Endometrium (tissue), 2 donors: ENCODE results near the gene LDHAL6B.
"Not testable (repeated sequence)": the region's sequence is repeated elsewhere in the genome, so short reads cannot be mapped to it uniquely, and the experiment has no call there.

Experiments
- FAIRE-seq: peaks from 2 replicates; lab custom pipeline; 2012; peaks lifted over from hg19 to GRCh38; lab: Jason Lieb, UNC
- donor health status: control.
- donor health status: control.

The LDHAL6B gene

DNA sequence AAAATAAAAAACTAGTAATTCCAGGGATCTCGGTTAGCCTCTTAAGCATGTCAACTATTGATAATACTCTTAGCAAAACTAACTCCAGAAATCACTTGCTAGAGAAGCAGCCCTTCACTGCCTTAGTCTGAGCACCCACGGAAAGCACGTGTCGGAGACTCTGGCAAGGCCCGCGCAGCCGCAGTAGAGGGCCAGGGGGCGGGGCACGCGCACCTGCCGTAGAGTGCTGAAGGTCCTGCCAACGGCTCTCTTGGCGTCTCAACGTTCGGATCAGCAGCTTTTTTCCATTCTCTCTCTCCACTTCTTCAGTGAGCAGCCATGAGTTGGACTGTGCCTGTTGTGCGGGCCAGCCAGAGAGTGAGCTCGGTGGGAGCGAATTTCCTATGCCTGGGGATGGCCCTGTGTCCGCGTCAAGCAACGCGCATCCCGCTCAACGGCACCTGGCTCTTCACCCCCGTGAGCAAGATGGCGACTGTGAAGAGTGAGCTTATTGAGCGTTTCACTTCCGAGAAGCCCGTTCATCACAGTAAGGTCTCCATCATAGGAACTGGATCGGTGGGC, at the start of gene LDHAL6B:
Gene LDHAL6B (plus strand): TSS at position 221 of the 561 bp plus-strand sequence. CDS start 98 bp downstream, at position 319.
- no peak for FAIRE-seq

DNA sequence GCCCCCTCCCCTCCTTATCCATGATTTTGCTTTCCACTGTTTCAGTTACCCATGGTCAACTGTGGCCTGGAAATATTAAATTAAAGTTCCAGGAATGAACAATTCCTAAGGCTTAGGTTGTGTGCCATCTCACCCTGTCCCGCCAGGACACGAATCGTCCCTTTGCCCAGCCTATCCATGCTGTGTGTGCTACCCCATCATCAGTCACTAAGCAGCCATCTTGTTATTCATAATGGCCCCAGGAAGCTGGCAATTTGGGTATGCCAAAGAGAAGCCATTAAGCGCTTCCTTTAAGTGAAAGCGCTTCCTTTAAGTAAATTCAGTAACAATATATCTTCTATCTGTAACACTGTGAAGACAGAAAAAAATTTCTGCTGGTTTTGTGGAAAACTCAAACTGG, 49.2 kb upstream of the LDHAL6B start:
- FAIRE-seq: no peak

DNA sequence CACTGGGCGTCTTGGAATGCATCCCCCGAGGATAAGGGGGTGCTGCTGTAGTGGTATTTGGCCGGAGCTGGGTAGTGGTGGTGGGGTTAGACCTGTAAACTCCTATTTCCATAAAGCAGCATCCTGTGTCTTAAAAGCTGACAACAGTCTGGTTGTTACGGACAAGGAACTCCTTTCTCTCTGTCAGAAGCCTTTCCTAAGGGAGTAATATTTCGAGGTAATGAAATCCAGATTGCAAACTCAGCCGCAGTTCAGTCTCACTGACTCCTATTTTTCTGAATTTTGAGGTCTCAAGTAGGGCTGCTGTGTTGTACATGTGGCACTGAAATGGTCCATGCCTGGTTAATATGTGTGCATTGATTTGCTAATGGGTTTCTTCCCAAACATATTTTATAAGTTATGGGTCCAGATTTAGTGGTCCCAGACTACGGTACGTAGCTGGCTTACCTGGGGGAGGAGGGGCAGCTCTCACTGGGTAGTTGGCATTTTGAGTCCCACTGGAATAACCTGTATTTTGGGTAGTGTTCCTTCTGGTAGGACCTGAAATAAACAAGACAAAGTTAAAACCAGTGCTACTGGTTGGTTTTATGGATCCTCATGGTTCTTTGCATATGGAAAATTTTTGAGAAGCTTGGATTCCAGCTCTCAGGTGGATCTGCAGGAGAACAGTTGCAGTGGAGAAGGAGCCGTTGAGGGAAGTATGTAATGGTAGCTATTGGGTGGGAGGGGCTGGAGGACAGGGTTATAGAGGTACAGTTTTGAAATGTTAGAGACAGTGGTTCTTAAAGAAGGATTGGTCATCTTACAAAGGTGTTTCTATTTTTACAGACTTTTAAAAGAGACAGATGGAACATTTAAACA, 48.6 kb upstream of the LDHAL6B start:
- FAIRE-seq: no peak

DNA sequence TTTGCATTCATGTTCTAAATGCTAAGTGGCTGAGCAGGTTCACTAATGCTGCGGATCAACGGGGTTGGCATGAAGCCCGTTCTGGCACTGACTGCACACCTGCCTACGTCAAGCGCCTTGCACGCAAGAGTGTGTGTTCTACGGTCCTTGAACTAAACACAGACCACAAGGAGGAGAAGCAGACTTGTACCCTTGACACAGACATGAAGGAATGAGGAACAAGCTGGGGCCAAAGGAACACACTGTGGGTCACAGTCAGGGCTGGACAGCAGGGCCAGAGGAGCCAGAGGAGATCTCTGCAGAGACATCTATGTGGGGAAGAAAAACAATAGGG, 48.0 kb upstream of the LDHAL6B start:
- no peak for FAIRE-seq

GRCh38 chr15:59159210-59159609, 47.4 kb upstream of the LDHAL6B start:
- FAIRE-seq: no peak

DNA sequence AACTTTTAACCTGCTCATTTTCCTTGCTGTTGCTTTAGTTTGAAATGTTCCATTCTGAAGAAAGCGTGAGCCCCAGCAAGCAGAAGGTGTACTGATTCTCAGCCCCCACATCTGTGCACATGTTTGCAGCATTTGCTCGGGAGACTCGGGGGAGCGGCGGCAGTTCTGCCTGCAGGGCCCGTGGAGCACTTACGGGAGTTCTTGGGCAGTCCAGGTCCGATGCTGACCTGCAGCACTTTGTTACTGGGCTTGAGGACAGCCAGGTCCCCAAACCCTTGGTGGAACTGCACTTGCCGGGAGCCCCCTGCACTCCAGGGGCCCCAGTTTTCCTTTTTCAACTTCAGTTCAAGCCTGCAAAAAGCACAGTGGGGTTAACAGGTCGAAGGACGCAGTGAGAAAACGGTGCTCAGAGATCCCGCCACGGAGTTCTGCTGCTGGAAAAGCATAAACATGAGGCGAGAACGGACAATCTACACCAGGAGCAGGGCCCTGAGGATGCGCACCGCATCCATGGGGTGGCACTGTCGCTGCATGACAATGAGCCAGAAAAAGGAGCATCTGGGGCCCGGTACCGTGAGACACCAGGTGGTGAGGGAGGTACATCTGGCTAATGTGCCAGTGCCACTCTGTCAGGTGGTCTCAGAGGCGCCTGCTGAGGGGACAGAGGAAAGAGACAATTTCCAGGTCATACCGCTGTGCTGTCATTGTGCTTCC, 45.6 kb upstream of the LDHAL6B start:
- FAIRE-seq: no peak

DNA sequence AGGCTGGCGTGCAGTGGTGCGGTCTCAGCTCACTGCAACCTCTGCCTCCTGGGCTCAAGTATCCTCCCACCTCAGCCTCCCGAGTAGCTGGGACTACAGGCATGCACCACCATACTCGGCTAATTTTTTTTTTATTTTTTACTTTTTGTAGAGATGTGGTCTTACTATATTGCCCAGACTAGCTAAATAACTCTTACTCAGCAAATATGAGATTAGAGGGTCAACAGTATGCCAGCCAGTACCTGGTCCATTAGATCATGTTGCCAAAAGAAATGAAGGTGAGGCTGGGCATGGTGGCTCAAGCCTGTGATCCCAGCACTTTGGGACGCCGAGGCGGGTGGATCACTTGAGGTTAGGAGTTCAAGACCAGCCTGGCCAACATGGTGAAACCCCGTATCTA, 44.6 kb upstream of the LDHAL6B start:
- not testable (repeated sequence) for FAIRE-seq

DNA sequence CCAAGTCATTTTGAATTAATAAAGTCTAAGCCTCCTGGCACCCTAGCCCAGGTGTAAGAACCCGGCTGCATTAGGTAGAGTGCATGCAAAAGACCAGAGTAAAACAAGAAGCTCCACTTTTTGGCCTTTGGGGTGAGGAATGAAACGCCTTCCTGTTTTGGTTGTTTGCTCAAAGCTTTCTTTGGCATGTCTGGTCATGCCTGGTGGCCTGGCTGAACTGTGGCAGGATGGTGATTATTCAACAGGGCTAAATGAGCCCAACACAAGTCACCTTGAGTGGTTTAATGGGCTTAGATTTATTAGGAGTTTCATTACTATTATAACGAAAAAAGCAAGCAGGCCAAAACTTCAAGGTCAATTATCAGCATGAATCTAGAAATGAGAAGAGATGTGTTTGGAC, 40.9 kb upstream of the LDHAL6B start:
- FAIRE-seq: no peak

GRCh38 chr15:59166166-59166565, 40.5 kb upstream of the LDHAL6B start:
- FAIRE-seq: no peak

- no peak for FAIRE-seq
Observed at GRCh38 chr15:59166601-59167265, 39.9 kb upstream of the LDHAL6B start.

DNA sequence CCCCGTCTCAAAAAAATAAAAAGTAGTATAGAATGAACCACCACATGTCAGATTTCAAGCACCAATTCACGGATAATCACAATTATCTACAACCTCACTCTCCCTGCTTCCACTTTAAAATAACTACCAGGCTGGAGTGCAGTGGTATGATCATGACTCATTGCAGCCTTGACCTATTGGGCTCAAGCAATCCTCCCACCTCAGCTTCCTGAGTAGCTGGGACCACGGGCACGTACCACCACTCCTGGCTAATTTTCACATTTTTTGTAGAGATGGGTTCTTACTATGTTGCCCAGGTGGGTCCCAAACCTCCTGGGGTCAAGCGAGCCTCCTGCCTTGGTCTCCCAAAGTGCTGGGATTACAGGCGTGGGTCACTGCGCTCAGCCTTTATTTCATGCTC, 38.1 kb upstream of the LDHAL6B start:
- FAIRE-seq: no peak

DNA sequence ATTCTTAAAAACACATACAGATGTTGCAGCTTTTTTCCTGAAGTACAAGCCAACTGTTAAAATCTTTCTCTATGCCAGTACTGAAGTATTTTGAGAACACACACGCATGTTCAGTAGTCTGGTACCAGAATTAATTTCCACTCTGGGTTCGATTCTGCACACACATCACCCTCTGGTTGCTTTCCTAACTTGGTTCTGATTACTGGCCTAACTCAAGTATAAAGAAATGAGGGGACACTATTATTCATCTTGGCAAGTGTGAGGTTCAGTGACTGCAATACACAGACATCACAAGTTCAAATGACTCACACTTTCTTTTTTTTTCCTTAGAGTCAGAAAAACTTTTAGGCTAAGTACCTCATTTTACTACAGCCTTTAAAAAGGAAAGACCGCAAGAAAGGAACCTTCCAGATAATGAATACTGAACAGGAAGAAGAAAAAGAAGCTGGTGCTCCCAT, 37.4 kb upstream of the LDHAL6B start:
- FAIRE-seq: no peak

GRCh38 chr15:59170295-59171066, 36.2 kb upstream of the LDHAL6B start:
- FAIRE-seq: no peak

- FAIRE-seq: no peak
Observed at GRCh38 chr15:59171067-59171397, 35.6 kb upstream of the LDHAL6B start.

DNA sequence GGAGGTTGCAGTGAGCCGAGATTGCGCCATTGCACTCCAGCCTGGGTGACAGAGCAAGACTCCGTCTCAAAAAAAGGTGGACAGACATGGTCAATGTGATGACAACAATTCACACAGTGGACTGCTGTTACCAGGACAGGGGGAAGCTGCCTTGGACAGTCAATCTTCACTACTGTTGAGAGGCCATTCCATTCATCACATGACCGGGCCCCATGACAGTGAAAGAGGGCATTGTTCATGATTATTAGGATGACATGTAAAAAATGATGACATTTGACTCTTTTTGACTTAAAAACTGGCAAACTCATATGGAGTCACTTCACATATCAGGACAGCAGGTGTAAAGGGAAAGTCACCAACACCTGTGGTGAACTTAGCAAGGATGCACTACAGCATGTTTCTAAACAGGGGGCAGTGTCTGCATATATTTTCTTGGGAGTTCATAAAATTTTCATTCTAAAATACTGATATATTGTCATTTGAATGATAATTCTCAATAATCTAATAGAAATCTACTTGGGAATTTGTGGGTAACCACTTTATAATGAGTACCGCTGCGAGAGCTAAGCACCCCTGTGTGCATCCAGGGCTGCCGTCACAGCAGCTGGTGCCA, 34.2 kb upstream of the LDHAL6B start:
- no peak for FAIRE-seq

DNA sequence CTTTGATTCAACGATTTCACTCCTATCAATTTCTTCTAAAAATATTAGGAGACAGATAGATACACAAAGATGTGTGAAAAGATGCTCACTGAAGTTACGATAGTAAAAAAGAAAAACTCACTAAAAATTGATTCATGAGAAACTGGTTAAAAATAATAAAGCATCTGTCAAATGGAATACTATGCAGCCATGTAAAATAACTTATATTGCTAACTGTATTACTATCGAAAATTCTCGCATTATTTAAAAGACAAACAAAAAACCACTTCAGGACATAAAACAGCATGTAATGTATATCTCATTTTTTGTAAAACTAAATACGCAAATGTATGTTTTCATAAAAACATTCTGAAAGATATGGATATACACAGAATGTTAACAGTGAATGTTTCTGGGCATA, 33.4 kb upstream of the LDHAL6B start:
- FAIRE-seq: peak; percentile 8

GRCh38 chr15:59174151-59174834, 32.4 kb upstream of the LDHAL6B start:
- no peak for FAIRE-seq

DNA sequence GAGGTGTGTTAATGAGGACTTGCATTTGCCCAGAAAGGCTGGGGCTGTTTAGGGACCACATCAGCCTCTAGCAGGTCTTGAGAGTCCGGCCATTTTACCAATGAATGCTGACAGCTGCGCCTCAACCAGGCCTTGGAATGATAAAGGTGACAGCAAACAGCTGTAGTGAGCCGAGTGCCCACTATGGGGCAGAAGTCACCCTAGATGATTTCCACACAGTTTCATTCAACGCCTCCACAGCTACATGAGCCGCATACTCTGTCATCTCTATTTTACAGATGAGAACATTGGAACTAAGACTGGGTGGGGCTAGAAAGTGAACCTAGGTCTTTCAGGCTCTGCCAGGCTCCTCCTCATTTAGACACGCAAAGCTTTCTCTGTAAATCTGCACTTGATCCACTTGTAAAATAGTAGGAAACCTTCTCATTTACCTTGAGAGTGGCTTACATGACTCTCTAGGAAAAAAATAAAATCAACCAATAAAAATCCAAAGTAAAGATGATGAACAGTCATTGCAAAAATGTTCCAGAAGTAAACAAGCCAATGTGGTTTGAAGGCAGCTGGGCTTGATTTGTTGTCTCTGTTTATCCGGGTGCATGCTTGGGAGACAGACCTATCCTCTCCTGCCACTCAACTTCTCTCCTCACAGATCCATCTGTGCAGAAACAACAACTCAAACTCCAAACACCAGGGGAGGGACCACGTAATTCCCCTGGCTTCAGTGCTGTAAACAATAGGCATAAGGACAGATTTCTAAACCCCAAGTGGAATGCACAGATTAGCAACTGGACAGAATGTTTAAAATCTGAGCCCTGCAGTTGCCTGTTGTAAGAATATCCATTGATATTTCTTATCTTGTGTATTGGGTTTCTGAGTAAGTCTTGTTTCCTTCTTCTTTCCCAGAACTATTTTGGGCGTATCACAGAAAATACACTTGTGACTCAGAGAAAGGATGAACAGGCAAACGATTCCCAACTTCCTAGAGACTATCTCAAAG, 31.5 kb upstream of the LDHAL6B start:
- no peak for FAIRE-seq

DNA sequence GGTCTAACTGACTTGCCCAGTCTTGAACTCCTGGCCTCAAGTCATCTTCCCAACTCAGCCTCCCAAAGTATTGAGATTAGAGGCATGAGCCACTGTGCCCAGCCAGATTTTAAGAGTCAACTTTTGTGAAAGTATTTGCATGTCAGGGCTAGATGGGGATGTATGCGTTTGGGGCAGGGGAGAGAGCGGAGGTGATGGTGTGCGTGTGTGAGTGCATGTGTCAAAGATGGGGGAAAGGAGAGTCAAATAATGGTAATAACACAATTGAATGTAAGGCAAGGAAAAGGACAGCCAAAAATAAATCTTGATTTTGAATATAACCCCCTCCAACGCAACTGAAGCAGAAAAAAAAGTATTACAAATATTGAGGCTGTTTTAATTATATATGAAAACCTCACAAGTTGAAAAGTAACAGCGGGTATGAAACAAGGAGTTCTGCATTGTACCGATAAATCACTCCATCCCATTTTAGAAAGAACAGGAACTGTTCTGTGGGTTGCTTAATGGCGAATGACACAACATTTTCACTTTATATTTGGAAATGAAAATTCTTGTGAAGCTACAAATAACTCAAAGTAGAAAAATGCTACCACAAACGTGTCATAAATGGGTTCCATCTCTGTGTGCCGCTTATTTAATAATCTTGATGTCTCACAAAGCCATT, 29.9 kb upstream of the LDHAL6B start:
- FAIRE-seq: no peak
